ENCODE results near the gene HDAC10.

GRCh38 chr22:50264946-50265669 lies 14.0 kb upstream of the HDAC10 start:
- no peak for TF ChIP-seq CTCF (IDR thresholded peaks at IDR 0.05)
- TF ChIP-seq POLR2A (IDR thresholded peaks at IDR 0.05) = no peak
